Keratinocyte (primary cell): ENCODE measurements around the gene PDK4. TPM values are rescaled to one million over a fixed set of nuclear protein-coding genes. Genes with fewer than 3 reads are reported as not detected.

Experiments
- DNase-seq: peaks from one replicate; pipeline ENCODE4 v3.0.0-alpha.2; 2011; ENCODE audit warnings: low read depth, missing footprints, low spot score
- FAIRE-seq: peaks from 2 replicates; lab custom pipeline; 2011; peaks lifted over from hg19 to GRCh38; lab: Jason Lieb, UNC
- H2AFZ ChIP-seq: 2 replicates; pipeline ENCODE4 v1.6.0; 2012; ENCODE audit warnings: low read length, control low read depth, inconsistent platforms; ENCODE audit not compliant: control insufficient read depth
- H3K27ac ChIP-seq: 2 replicates; pipeline ENCODE4 v1.5.1; 2011; ENCODE audit warnings: low read length; ENCODE audit not compliant: control insufficient read depth, insufficient read depth
- H3K27me3 ChIP-seq: 3 replicates; pipeline ENCODE4 v1.6.0; 2011; ENCODE audit warnings: low read length; ENCODE audit not compliant: control insufficient read depth, insufficient read depth; ENCODE audit errors: extremely low read depth
- H3K36me3 ChIP-seq, 2 experiments: 2 replicates in 1 of 2; 3 replicates in 1 of 2; pipeline ENCODE4 v1.5.1; 2011; ENCODE audit warnings: low read length in 2 of 2, mild to moderate bottlenecking in 1 of 2; ENCODE audit not compliant: control insufficient read depth in 2 of 2, insufficient read depth in 2 of 2; ENCODE audit errors: extremely low read depth in 1 of 2
- H3K4me1 ChIP-seq: 3 replicates; pipeline ENCODE4 v1.5.1; 2011; ENCODE audit warnings: low read length; ENCODE audit not compliant: control insufficient read depth, insufficient read depth; ENCODE audit errors: extremely low read depth
- H3K4me2 ChIP-seq: 3 replicates; pipeline ENCODE4 v1.6.0; 2011; ENCODE audit warnings: low read depth, low read length; ENCODE audit not compliant: control insufficient read depth, insufficient read depth; ENCODE audit errors: extremely low read depth
- H3K4me3 ChIP-seq, 3 experiments: fragments of 200-600 bp in 1 of 3; sonication (generic) in 1 of 3; 2 replicates in 2 of 3; 3 replicates in 1 of 3; pipeline ENCODE4 v1.5.1; 2011 to 2016; ENCODE audit warnings: low read length in 3 of 3, mild to moderate bottlenecking in 3 of 3, control low read depth in 2 of 3, inconsistent platforms in 1 of 3, low read depth in 1 of 3, mixed read lengths in 1 of 3, mixed run types in 1 of 3, moderate library complexity in 1 of 3; ENCODE audit not compliant: control insufficient read depth in 2 of 3, insufficient read depth in 2 of 3; ENCODE audit errors: extremely low read depth in 1 of 3
- H3K79me2 ChIP-seq: 2 replicates; pipeline ENCODE4 v1.6.0; 2012; ENCODE audit warnings: low read length; ENCODE audit not compliant: control insufficient read depth, insufficient read depth
- H3K9ac ChIP-seq: 3 replicates; pipeline ENCODE4 v1.6.0; 2011; ENCODE audit warnings: low read length; ENCODE audit not compliant: control insufficient read depth, insufficient read depth; ENCODE audit errors: extremely low read depth
- H3K9me1 ChIP-seq: 3 replicates; pipeline ENCODE4 v1.6.0; 2011; ENCODE audit warnings: low read length; ENCODE audit not compliant: control insufficient read depth, insufficient read depth; ENCODE audit errors: extremely low read depth
- H3K9me3 ChIP-seq: 2 replicates; pipeline ENCODE4 v1.5.1; 2012; ENCODE audit warnings: low read depth, low read length; ENCODE audit not compliant: control insufficient read depth
- H4K20me1 ChIP-seq: 3 replicates; pipeline ENCODE4 v1.6.0; 2011; ENCODE audit warnings: low read length; ENCODE audit not compliant: control insufficient read depth, insufficient read depth; ENCODE audit errors: extremely low read depth
- EZH2 ChIP-seq: IDR thresholded peaks from one replicate; pipeline ENCODE4 v1.6.1; 2012; ENCODE audit warnings: inconsistent platforms, mild to moderate bottlenecking, low read length, moderate library complexity
- dilution Hi-C: fragments of 300-500 bp; cut with MboI; formaldehyde crosslinking; loops from one replicate; pipeline ENCODE4 v1.7.0; 2020; ENCODE audit warnings: low sequenced_read_pairs; ENCODE audit not compliant: extremely low pct_ligation_motif_present
- polyA plus RNA-seq, 5 experiments: library from polyadenylated mRNA; depleted of rRNA in 3 of 5; stranded (reverse) in 3 of 5; stranded (forward) in 1 of 5; unstranded in 1 of 5; fragments of >200 nt; gene quantifications; 1 replicate in 1 of 5; 2 replicates in 3 of 5; 3 replicates in 1 of 5; pipeline versions ENCODE4 v1.2.1 to v1.2.3, GENCODE V29; 2011 to 2012; ENCODE audit warnings: missing spikeins in 2 of 5, low read depth in 1 of 5, low replicate concordance in 1 of 5
- TF ChIP-seq, protein P1 (sequence below), 3 experiments: IDR thresholded peaks in 1 of 3; conservative IDR thresholded peaks in 1 of 3; optimal IDR thresholded peaks in 1 of 3; 2 replicates in 2 of 3; 3 replicates in 1 of 3; pipeline versions ENCODE3 to v1.5.1; 2011; ENCODE audit warnings: low read length in 3 of 3, mild to moderate bottlenecking in 3 of 3, moderate library complexity in 2 of 3, control low read depth in 1 of 3, inconsistent platforms in 1 of 3; ENCODE audit not compliant: insufficient read depth in 2 of 3; ENCODE audit errors: extremely low read depth in 1 of 3

PDK4 gene
- polyA plus RNA-seq, 1 donor (not counting 4 experiments of a cell fraction or from before 2014, with no cell fraction given), result not detected

DNA sequence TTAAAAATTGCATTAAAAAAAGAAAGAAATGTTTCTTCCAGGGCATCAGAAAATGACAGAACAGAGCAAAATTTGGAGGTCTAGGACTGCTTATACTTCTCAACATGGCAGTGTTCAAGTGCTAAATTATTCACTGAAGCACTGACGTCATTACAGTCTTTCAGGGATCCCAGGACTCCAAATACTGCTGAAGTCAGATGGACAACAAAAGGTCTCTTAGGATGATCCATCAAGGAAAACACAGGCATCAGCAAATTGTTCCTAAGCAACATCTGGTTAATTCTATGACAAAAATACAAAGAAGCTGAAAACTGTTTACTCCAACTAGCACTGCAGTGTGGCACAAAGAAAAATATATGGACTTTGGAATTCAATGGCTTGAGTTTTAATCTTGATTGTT lies 52.1 kb downstream of the PDK4 start:
- Histone ChIP-seq H2AFZ (no peak overlapping the region), H3K9me1 (no peaks in the 10 kb centered on the region), H3K4me1 (peaks cover 7% of the 10 kb centered on the region), H4K20me1 (no peaks in the 10 kb centered on the region), H3K27me3 (peaks cover 4% of the 10 kb centered on the region), H3K36me3 (no peaks in the 10 kb centered on the region), H3K4me3 (no peak overlapping the region), H3K79me2 (no peaks in the 10 kb centered on the region), H3K9me3 (no peaks in the 10 kb centered on the region), H3K27ac (no peak overlapping the region), H3K4me2 (no peak overlapping the region), H3K9ac (no peak overlapping the region)
- dilution Hi-C loops, result no loop called here
- no peak for FAIRE-seq
- TF ChIP-seq EZH2, result no peak
- TF ChIP-seq, protein P1, sequence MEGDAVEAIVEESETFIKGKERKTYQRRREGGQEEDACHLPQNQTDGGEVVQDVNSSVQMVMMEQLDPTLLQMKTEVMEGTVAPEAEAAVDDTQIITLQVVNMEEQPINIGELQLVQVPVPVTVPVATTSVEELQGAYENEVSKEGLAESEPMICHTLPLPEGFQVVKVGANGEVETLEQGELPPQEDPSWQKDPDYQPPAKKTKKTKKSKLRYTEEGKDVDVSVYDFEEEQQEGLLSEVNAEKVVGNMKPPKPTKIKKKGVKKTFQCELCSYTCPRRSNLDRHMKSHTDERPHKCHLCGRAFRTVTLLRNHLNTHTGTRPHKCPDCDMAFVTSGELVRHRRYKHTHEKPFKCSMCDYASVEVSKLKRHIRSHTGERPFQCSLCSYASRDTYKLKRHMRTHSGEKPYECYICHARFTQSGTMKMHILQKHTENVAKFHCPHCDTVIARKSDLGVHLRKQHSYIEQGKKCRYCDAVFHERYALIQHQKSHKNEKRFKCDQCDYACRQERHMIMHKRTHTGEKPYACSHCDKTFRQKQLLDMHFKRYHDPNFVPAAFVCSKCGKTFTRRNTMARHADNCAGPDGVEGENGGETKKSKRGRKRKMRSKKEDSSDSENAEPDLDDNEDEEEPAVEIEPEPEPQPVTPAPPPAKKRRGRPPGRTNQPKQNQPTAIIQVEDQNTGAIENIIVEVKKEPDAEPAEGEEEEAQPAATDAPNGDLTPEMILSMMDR (optimal IDR thresholded peaks at IDR 0.05 in 1 of 3, IDR thresholded peaks at IDR 0.05 in 1 of 3, conservative IDR thresholded peaks at IDR 0.05 in 1 of 3; ENCODE audit: extremely low read depth in 1 of 3, insufficient read depth in 2 of 3, low read length in 3 of 3), result no peak
- DNase-seq, result no peak

DNA sequence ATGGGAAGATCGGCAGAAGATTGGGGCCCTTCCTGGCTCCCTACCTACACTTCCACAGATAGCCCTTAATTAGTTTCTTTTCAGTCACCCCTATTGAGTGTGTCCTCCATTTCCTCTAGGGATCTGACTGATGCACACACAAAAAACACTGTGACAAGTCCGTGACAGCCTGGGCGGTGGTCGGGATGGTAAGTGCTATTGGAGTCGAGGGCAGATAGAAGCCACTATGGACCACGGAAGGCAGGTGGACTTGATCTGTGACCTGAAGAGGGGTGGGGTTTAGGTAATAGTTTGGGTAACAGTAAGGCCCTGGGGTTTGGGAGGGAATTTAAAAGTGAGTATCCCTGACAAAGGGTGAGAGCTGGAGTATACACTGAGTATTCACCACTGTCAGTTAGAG lies 53.0 kb downstream of the PDK4 start:
- Histone ChIP-seq H3K9ac (no peak overlapping the region), H3K27me3 (peaks cover 4% of the 10 kb centered on the region), H2AFZ (no peak overlapping the region), H3K4me3 (no peak overlapping the region), H3K27ac (no peak overlapping the region), H3K36me3 (no peaks in the 10 kb centered on the region), H3K9me3 (no peaks in the 10 kb centered on the region), H3K4me2 (no peak overlapping the region), H3K9me1 (no peaks in the 10 kb centered on the region), H3K79me2 (no peaks in the 10 kb centered on the region), H3K4me1 (peaks cover 7% of the 10 kb centered on the region), H4K20me1 (no peaks in the 10 kb centered on the region)
- TF ChIP-seq, protein P1 (optimal IDR thresholded peaks at IDR 0.05 in 1 of 3, IDR thresholded peaks at IDR 0.05 in 1 of 3, conservative IDR thresholded peaks at IDR 0.05 in 1 of 3; ENCODE audit: extremely low read depth in 1 of 3, insufficient read depth in 2 of 3, low read length in 3 of 3), result no peak
- no peak for TF ChIP-seq EZH2
- FAIRE-seq (no peak), DNase-seq (no peak)
- dilution Hi-C loops, result no loop called here
